ENCODE data around the gene PRR30.

The PRR30 gene

GRCh38 chr2:27095745-27096651 lies 43.2 kb downstream of the PRR30 start:
- peak in 12 of 14 donors; percentile 23 to 73 (median 53) for DNase-seq

- DNase-seq: no peak
These were observed 43.8 kb downstream of the PRR30 start for GRCh38 chr2:27095427-27095744.

- DNase-seq: no peak
These were observed 44.7 kb downstream of the PRR30 start for GRCh38 chr2:27094353-27094984.

- no peak for DNase-seq
These were observed 45.5 kb downstream of the PRR30 start for GRCh38 chr2:27093430-27094352.

GRCh38 chr2:27092696-27093429 lies 46.3 kb downstream of the PRR30 start:
- peak in 1 of 14 donors; percentile 8 for DNase-seq

GRCh38 chr2:27091746-27092695 lies 47.2 kb downstream of the PRR30 start:
- DNase-seq: no peak

GRCh38 chr2:27089111-27089954 lies 49.9 kb downstream of the PRR30 start:
- no peak for DNase-seq

GRCh38 chr2:27088634-27089033 lies 50.6 kb downstream of the PRR30 start:
- DNase-seq: no peak

- DNase-seq: no peak
These were observed 51.3 kb downstream of the PRR30 start for GRCh38 chr2:27087823-27088410.

Measured in C1 segment of cervical spinal cord (tissue), 14 donors.